ENCODE data around the gene TMOD2.

The TMOD2 gene

DNA sequence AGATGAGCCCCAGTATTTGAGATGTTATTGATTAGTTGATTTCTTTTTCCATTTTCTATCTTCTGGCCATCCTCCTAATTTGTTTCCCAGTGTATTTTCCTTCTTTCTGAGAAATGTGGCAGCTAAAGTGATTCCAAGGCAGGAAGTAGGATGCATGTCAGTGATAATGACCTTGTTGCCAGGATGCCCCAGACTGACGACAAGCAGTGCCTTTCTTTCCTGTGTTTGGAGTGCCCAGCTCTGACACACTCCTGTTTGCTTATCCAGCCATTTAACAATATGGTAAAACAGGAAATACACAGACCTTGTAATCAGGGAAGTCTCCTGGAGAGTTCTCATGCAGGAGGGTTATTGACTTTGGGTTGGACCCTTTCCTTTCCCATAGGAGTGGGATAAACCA is 20.4 kb downstream of the TMOD2 start:
- Histone ChIP-seq H3K27me3 (replicated peaks; ENCODE audit: insufficient read depth, low read length) (no peaks in the 10 kb centered on the region), H2AFZ (ENCODE audit: low read length) (no peak overlapping the region), H4K20me1 (ENCODE audit: insufficient read depth, low read length) (no peaks in the 10 kb centered on the region), H3K9me2 (replicated peaks; ENCODE audit: insufficient read depth, low read length) (no peaks in the 10 kb centered on the region), H3K9me3 (replicated peaks; ENCODE audit: insufficient read depth, low read length) (no peaks in the 10 kb centered on the region), H3K4me3 (ENCODE audit: low read length) (no peak overlapping the region), H3K9ac (ENCODE audit: low read length) (no peak overlapping the region), H3K4me2 (ENCODE audit: low read depth, low read length) (no peak overlapping the region), H3K79me2 (ENCODE audit: low read length) (no peaks in the 10 kb centered on the region), H3K36me3 (replicated peaks; ENCODE audit: insufficient read depth, low read length) (no peaks in the 10 kb centered on the region), H3K27ac (ENCODE audit: low read length) (no peak overlapping the region), H3F3A (ENCODE audit: insufficient read depth, low read length) (no peaks in the 10 kb centered on the region), H3K4me1 (ENCODE audit: low read length) (no peaks in the 10 kb centered on the region)
- DNase-seq = no peak
- TF ChIP-seq EZH2phosphoT487 (IDR thresholded peaks at IDR 0.05; ENCODE audit: low read length) (no peak), EZH2 (optimal IDR thresholded peaks at IDR 0.05; ENCODE audit: low read depth, low read length) (no peak)
- TF ChIP-seq, protein P1, sequence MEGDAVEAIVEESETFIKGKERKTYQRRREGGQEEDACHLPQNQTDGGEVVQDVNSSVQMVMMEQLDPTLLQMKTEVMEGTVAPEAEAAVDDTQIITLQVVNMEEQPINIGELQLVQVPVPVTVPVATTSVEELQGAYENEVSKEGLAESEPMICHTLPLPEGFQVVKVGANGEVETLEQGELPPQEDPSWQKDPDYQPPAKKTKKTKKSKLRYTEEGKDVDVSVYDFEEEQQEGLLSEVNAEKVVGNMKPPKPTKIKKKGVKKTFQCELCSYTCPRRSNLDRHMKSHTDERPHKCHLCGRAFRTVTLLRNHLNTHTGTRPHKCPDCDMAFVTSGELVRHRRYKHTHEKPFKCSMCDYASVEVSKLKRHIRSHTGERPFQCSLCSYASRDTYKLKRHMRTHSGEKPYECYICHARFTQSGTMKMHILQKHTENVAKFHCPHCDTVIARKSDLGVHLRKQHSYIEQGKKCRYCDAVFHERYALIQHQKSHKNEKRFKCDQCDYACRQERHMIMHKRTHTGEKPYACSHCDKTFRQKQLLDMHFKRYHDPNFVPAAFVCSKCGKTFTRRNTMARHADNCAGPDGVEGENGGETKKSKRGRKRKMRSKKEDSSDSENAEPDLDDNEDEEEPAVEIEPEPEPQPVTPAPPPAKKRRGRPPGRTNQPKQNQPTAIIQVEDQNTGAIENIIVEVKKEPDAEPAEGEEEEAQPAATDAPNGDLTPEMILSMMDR (IDR thresholded peaks at IDR 0.05; ENCODE audit: low read length) = no peak

DNA sequence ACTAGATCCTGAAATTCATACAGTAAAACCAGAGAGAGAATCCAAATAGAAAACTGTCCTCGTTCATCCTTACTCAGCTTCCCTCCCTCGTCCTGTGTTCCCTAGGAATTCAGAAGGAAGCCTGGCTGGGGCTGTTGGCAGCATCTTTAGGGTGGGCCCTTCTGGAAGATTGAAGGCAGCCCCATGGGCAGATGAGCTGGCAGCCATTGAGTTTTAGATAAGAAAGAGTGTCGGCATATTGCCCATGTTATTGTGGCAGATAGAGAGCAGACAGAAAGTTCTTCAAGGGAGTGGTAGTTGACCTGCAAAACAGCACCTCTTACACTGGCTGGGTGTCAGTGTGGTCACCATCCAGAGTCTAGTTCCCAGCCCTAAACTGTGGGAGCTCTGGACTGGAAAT is 23.5 kb downstream of the TMOD2 start:
- Histone ChIP-seq H3K9me3 (replicated peaks; ENCODE audit: insufficient read depth, low read length) (no peaks in the 10 kb centered on the region), H3F3A (ENCODE audit: insufficient read depth, low read length) (no peaks in the 10 kb centered on the region), H3K27ac (ENCODE audit: low read length) (no peak overlapping the region), H3K9ac (ENCODE audit: low read length) (no peak overlapping the region), H3K4me1 (ENCODE audit: low read length) (no peaks in the 10 kb centered on the region), H3K4me3 (ENCODE audit: low read length) (no peak overlapping the region), H2AFZ (ENCODE audit: low read length) (no peak overlapping the region), H3K4me2 (ENCODE audit: low read depth, low read length) (no peak overlapping the region), H3K79me2 (ENCODE audit: low read length) (no peaks in the 10 kb centered on the region), H3K9me2 (replicated peaks; ENCODE audit: insufficient read depth, low read length) (no peaks in the 10 kb centered on the region), H4K20me1 (ENCODE audit: insufficient read depth, low read length) (no peaks in the 10 kb centered on the region), H3K27me3 (replicated peaks; ENCODE audit: insufficient read depth, low read length) (no peaks in the 10 kb centered on the region), H3K36me3 (replicated peaks; ENCODE audit: insufficient read depth, low read length) (no peaks in the 10 kb centered on the region)
- TF ChIP-seq EZH2phosphoT487 (IDR thresholded peaks at IDR 0.05; ENCODE audit: low read length) (no peak), EZH2 (optimal IDR thresholded peaks at IDR 0.05; ENCODE audit: low read depth, low read length) (no peak)
- TF ChIP-seq, protein P1 (IDR thresholded peaks at IDR 0.05; ENCODE audit: low read length) = no peak
- DNase-seq = no peak

DNA sequence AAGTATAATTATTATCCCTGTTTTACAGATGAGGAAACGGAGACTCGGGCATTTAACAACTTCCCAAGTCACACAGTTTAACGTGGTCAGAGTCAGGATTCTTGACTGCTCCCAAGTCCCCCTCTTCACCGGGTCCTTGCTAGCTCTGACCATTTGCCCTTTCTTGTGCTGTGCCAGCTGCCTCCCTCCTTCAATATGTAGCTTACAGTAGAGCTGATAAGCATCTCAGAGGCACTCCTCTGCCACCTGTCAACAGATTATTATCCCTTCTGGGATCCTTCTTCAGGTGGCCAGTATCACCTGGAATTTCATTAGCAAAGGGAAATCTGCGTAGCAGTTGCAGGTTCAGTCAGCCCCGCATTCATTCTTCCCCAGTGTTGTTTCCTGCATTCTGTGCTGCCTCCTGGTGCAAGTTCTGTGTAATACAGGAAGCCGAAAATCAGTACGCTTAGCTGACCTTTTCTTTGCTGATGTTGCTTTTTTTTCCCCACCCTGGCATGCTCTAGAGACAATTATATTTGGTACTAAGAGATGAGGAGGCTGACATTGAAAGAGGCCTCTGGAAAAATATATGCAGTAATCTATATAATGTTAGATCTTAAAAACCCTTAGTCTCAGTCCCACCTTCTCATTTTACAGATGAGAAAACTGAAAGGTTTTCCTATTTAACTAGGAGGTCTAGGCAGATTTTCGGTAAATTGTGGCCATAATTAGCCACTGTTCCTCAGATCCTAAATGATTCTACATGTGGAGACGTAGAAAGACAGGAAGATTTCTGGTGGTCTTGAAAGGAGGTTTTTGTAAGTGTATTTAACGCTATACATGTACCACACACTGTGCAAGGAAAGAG is 24.8 kb downstream of the TMOD2 start:
- no peak overlapping the region for H3K27ac ChIP-seq (ENCODE audit: low read length)
- no peaks in the 10 kb centered on the region for H3K9me3 ChIP-seq (replicated peaks; ENCODE audit: insufficient read depth, low read length)
- H3F3A ChIP-seq (ENCODE audit: insufficient read depth, low read length) = no peaks in the 10 kb centered on the region
- no peaks in the 10 kb centered on the region for H4K20me1 ChIP-seq (ENCODE audit: insufficient read depth, low read length)
- no peak overlapping the region for H3K9ac ChIP-seq (ENCODE audit: low read length)
- H2AFZ ChIP-seq (ENCODE audit: low read length) = no peak overlapping the region
- H3K9me2 ChIP-seq (replicated peaks; ENCODE audit: insufficient read depth, low read length) = no peaks in the 10 kb centered on the region
- H3K27me3 ChIP-seq (replicated peaks; ENCODE audit: insufficient read depth, low read length) = no peaks in the 10 kb centered on the region
- no peaks in the 10 kb centered on the region for H3K4me1 ChIP-seq (ENCODE audit: low read length)
- H3K4me3 ChIP-seq (ENCODE audit: low read length) = no peak overlapping the region
- H3K36me3 ChIP-seq (replicated peaks; ENCODE audit: insufficient read depth, low read length) = no peaks in the 10 kb centered on the region
- no peaks in the 10 kb centered on the region for H3K79me2 ChIP-seq (ENCODE audit: low read length)
- H3K4me2 ChIP-seq (ENCODE audit: low read depth, low read length) = no peak overlapping the region
- DNase-seq = peak; percentile 33
- TF ChIP-seq, protein P1 (IDR thresholded peaks at IDR 0.05; ENCODE audit: low read length) = peak; percentile 63
- TF ChIP-seq EZH2 (optimal IDR thresholded peaks at IDR 0.05; ENCODE audit: low read depth, low read length) = no peak
- no peak for TF ChIP-seq EZH2phosphoT487 (IDR thresholded peaks at IDR 0.05; ENCODE audit: low read length)

All from MM.1S (cell line).